ENCODE measurements around the gene USH1G.
"Not testable (repeated sequence)": the region's sequence is repeated elsewhere in the genome, so short reads cannot be mapped to it uniquely, and the experiment has no call there.

USH1G gene

GRCh38 chr17:74874615-74875037 lies 48.4 kb downstream of the USH1G start:
- Histone ChIP-seq H3K4me3 (ENCODE audit: low read depth in 1 of 2, low read length in 2 of 2) (no peak overlapping the region), H3K27me3 (ENCODE audit: control insufficient read depth in 1 of 2, insufficient read depth in 2 of 2, low read length in 2 of 2) (peaks cover 0 to 2% of the 10 kb centered on the region in 2 donors), H3K36me3 (ENCODE audit: control insufficient read depth in 1 of 2, insufficient read depth in 2 of 2, low read length in 2 of 2) (no peaks in the 10 kb centered on the region), H3K9ac (ENCODE audit: low read depth in 1 of 2, low read length in 2 of 2) (no peak overlapping the region), H3K4me1 (ENCODE audit: control insufficient read depth in 1 of 2, insufficient read depth in 2 of 2, low read length in 2 of 2) (peaks cover 22 to 27% of the 10 kb centered on the region in 2 donors), H3K27ac (ENCODE audit: low read depth, low read length) (no peak overlapping the region), H3K9me3 (ENCODE audit: control insufficient read depth in 1 of 2, low read length in 2 of 2) (no peaks in the 10 kb centered on the region)

- Histone ChIP-seq H3K4me3 (ENCODE audit: low read depth in 1 of 2, low read length in 2 of 2) (peak overlapping the region; percentile 86 to 90), H3K9ac (ENCODE audit: low read depth in 1 of 2, low read length in 2 of 2) (peak overlapping the region; percentile 86 to 88), H3K27me3 (ENCODE audit: control insufficient read depth in 1 of 2, insufficient read depth in 2 of 2, low read length in 2 of 2) (no peaks in the 10 kb centered on the region), H3K4me1 (ENCODE audit: control insufficient read depth in 1 of 2, insufficient read depth in 2 of 2, low read length in 2 of 2) (peaks cover 22 to 27% of the 10 kb centered on the region in 2 donors), H3K36me3 (ENCODE audit: control insufficient read depth in 1 of 2, insufficient read depth in 2 of 2, low read length in 2 of 2) (no peaks in the 10 kb centered on the region), H3K27ac (ENCODE audit: low read depth, low read length) (peak overlapping the region; percentile 85), H3K9me3 (ENCODE audit: control insufficient read depth in 1 of 2, low read length in 2 of 2) (no peaks in the 10 kb centered on the region)
These were observed 49.0 kb downstream of the USH1G start for GRCh38 chr17:74873874-74874614.

- H3K36me3 ChIP-seq (ENCODE audit: control insufficient read depth in 1 of 2, insufficient read depth in 2 of 2, low read length in 2 of 2), result no peaks in the 10 kb centered on the region
- H3K4me3 ChIP-seq (ENCODE audit: low read depth in 1 of 2, low read length in 2 of 2), result peak overlapping the region; percentile 86 to 90
- H3K4me1 ChIP-seq (ENCODE audit: control insufficient read depth in 1 of 2, insufficient read depth in 2 of 2, low read length in 2 of 2), result peaks cover 17 to 24% of the 10 kb centered on the region in 2 donors
- H3K9me3 ChIP-seq (ENCODE audit: control insufficient read depth in 1 of 2, low read length in 2 of 2), result no peaks in the 10 kb centered on the region
- no peaks in the 10 kb centered on the region for H3K27me3 ChIP-seq (ENCODE audit: control insufficient read depth in 1 of 2, insufficient read depth in 2 of 2, low read length in 2 of 2)
- peak overlapping the region; percentile 85 for H3K27ac ChIP-seq (ENCODE audit: low read depth, low read length)
- H3K9ac ChIP-seq (ENCODE audit: low read depth in 1 of 2, low read length in 2 of 2), result peak overlapping the region; percentile 86 to 88
These were observed 49.8 kb downstream of the USH1G start for GRCh38 chr17:74873037-74873873.

- H3K27ac ChIP-seq (ENCODE audit: low read depth, low read length), result peak within 1 kb of the TSS; percentile 85
- no peaks in the 10 kb centered on the region for H3K27me3 ChIP-seq (ENCODE audit: control insufficient read depth in 1 of 2, insufficient read depth in 2 of 2, low read length in 2 of 2)
- peak within 1 kb of the TSS; percentile 86 to 90 for H3K4me3 ChIP-seq (ENCODE audit: low read depth in 1 of 2, low read length in 2 of 2)
These were observed 50.6 kb downstream of the USH1G start, which contains the start of gene FDXR for GRCh38 chr17:74872313-74873036. FDXR (minus strand) TSS chr17:74872994; CDS start chr17:74872944, 50 bp downstream.

GRCh38 chr17:74871356-74872076 lies 51.5 kb downstream of the USH1G start:
- Histone ChIP-seq H3K4me1 (ENCODE audit: control insufficient read depth in 1 of 2, insufficient read depth in 2 of 2, low read length in 2 of 2) (peaks cover 16 to 17% of the 10 kb centered on the region in 2 donors), H3K27ac (ENCODE audit: low read depth, low read length) (no peak overlapping the region), H3K9me3 (ENCODE audit: control insufficient read depth in 1 of 2, low read length in 2 of 2) (no peaks in the 10 kb centered on the region), H3K36me3 (ENCODE audit: control insufficient read depth in 1 of 2, insufficient read depth in 2 of 2, low read length in 2 of 2) (no peaks in the 10 kb centered on the region), H3K9ac (ENCODE audit: low read depth in 1 of 2, low read length in 2 of 2) (peak overlapping the region in 1 of 2 donors; percentile 79), H3K27me3 (ENCODE audit: control insufficient read depth in 1 of 2, insufficient read depth in 2 of 2, low read length in 2 of 2) (no peaks in the 10 kb centered on the region), H3K4me3 (ENCODE audit: low read depth in 1 of 2, low read length in 2 of 2) (peak overlapping the region in 1 of 2 donors; percentile 14)

More at GRCh38 chr17:74872313-74873036, 50.6 kb downstream of the USH1G start, which contains the start of gene FDXR:
- peaks cover 16 to 17% of the 10 kb centered on the region in 2 donors for H3K4me1 ChIP-seq (ENCODE audit: control insufficient read depth in 1 of 2, insufficient read depth in 2 of 2, low read length in 2 of 2)
- no peaks in the 10 kb centered on the region for H3K9me3 ChIP-seq (ENCODE audit: control insufficient read depth in 1 of 2, low read length in 2 of 2)
- H3K36me3 ChIP-seq (ENCODE audit: control insufficient read depth in 1 of 2, insufficient read depth in 2 of 2, low read length in 2 of 2), result no peaks in the 10 kb centered on the region
- peak within 1 kb of the TSS; percentile 86 to 96 for H3K9ac ChIP-seq (ENCODE audit: low read depth in 1 of 2, low read length in 2 of 2)

GRCh38 chr17:74870512-74870911 lies 52.5 kb downstream of the USH1G start:
- no peaks in the 10 kb centered on the region for H3K27me3 ChIP-seq (ENCODE audit: control insufficient read depth in 1 of 2, insufficient read depth in 2 of 2, low read length in 2 of 2)
- H3K36me3 ChIP-seq (ENCODE audit: control insufficient read depth in 1 of 2, insufficient read depth in 2 of 2, low read length in 2 of 2), result no peaks in the 10 kb centered on the region
- no peaks in the 10 kb centered on the region for H3K9me3 ChIP-seq (ENCODE audit: control insufficient read depth in 1 of 2, low read length in 2 of 2)
- no peak overlapping the region for H3K4me3 ChIP-seq (ENCODE audit: low read depth in 1 of 2, low read length in 2 of 2)
- H3K27ac ChIP-seq (ENCODE audit: low read depth, low read length), result no peak overlapping the region
- no peak overlapping the region for H3K9ac ChIP-seq (ENCODE audit: low read depth in 1 of 2, low read length in 2 of 2)
- H3K4me1 ChIP-seq (ENCODE audit: control insufficient read depth in 1 of 2, insufficient read depth in 2 of 2, low read length in 2 of 2), result peaks cover 16 to 17% of the 10 kb centered on the region in 2 donors

GRCh38 chr17:74870028-74870427 lies 53.0 kb downstream of the USH1G start:
- not testable (repeated sequence) for H3K27me3 ChIP-seq (ENCODE audit: control insufficient read depth in 1 of 2, insufficient read depth in 2 of 2, low read length in 2 of 2); H3K9ac ChIP-seq (ENCODE audit: low read depth in 1 of 2, low read length in 2 of 2); H3K9me3 ChIP-seq (ENCODE audit: control insufficient read depth in 1 of 2, low read length in 2 of 2); H3K27ac ChIP-seq (ENCODE audit: low read depth, low read length); H3K36me3 ChIP-seq (ENCODE audit: control insufficient read depth in 1 of 2, insufficient read depth in 2 of 2, low read length in 2 of 2); H3K4me3 ChIP-seq (ENCODE audit: low read depth in 1 of 2, low read length in 2 of 2)
- H3K4me1 ChIP-seq (ENCODE audit: control insufficient read depth in 1 of 2, insufficient read depth in 2 of 2, low read length in 2 of 2), result peaks cover 16 to 17% of the 10 kb centered on the region in 2 donors

GRCh38 chr17:74868908-74869255 lies 54.2 kb downstream of the USH1G start:
- Histone ChIP-seq H3K4me1 (ENCODE audit: control insufficient read depth in 1 of 2, insufficient read depth in 2 of 2, low read length in 2 of 2) (peaks cover 12 to 14% of the 10 kb centered on the region in 2 donors), H3K4me3 (ENCODE audit: low read depth in 1 of 2, low read length in 2 of 2) (no peak overlapping the region), H3K9me3 (ENCODE audit: control insufficient read depth in 1 of 2, low read length in 2 of 2) (no peaks in the 10 kb centered on the region), H3K27me3 (ENCODE audit: control insufficient read depth in 1 of 2, insufficient read depth in 2 of 2, low read length in 2 of 2) (no peaks in the 10 kb centered on the region), H3K36me3 (ENCODE audit: control insufficient read depth in 1 of 2, insufficient read depth in 2 of 2, low read length in 2 of 2) (no peaks in the 10 kb centered on the region), H3K27ac (ENCODE audit: low read depth, low read length) (no peak overlapping the region), H3K9ac (ENCODE audit: low read depth in 1 of 2, low read length in 2 of 2) (no peak overlapping the region)

- no peak overlapping the region for H3K4me3 ChIP-seq (ENCODE audit: low read depth in 1 of 2, low read length in 2 of 2)
- H3K27me3 ChIP-seq (ENCODE audit: control insufficient read depth in 1 of 2, insufficient read depth in 2 of 2, low read length in 2 of 2), result no peaks in the 10 kb centered on the region
- H3K9me3 ChIP-seq (ENCODE audit: control insufficient read depth in 1 of 2, low read length in 2 of 2), result no peaks in the 10 kb centered on the region
- H3K36me3 ChIP-seq (ENCODE audit: control insufficient read depth in 1 of 2, insufficient read depth in 2 of 2, low read length in 2 of 2), result no peaks in the 10 kb centered on the region
- H3K9ac ChIP-seq (ENCODE audit: low read depth in 1 of 2, low read length in 2 of 2), result no peak overlapping the region
- no peak overlapping the region for H3K27ac ChIP-seq (ENCODE audit: low read depth, low read length)
- peaks cover 10 to 11% of the 10 kb centered on the region in 2 donors for H3K4me1 ChIP-seq (ENCODE audit: control insufficient read depth in 1 of 2, insufficient read depth in 2 of 2, low read length in 2 of 2)
These were observed 54.7 kb downstream of the USH1G start for GRCh38 chr17:74868251-74868907.

All from duodenal mucosa (tissue), 2 donors.